OCI-LY1 (cell line): Measurements from ENCODE around the gene GRIP1.

Experiments
- H2AFZ ChIP-seq: fragments of 200-600 bp; sonication (generic), shearing (Covaris generic); 2 replicates; pipeline ENCODE4 v1.6.0; 2014; ENCODE audit warnings: antibody characterized with exemption, mild to moderate bottlenecking, low read length
- H3F3A ChIP-seq: fragments of 200-600 bp; sonication (generic), shearing (Covaris generic); 2 replicates; pipeline ENCODE4 v1.6.0; 2014; ENCODE audit warnings: mild to moderate bottlenecking, antibody characterized with exemption, low read length, moderate library complexity; ENCODE audit not compliant: insufficient read depth
- H3K27ac ChIP-seq: fragments of 200-600 bp; sonication (generic); 2 replicates; pipeline ENCODE4 v1.5.1; 2014; ENCODE audit warnings: low read length, mixed run types, mild to moderate bottlenecking, low read depth; ENCODE audit not compliant: poor library complexity, severe bottlenecking
- H3K27me3 ChIP-seq: fragments of 200-600 bp; sonication (generic); 2 replicates; pipeline ENCODE4 v1.6.0; 2014; ENCODE audit warnings: antibody characterized with exemption, mild to moderate bottlenecking, low read length, moderate library complexity; ENCODE audit not compliant: insufficient read depth
- H3K36me3 ChIP-seq: fragments of 200-600 bp; sonication (generic); 2 replicates; pipeline ENCODE4 v1.6.1; 2014; ENCODE audit warnings: mild to moderate bottlenecking, antibody characterized with exemption, low read length, moderate library complexity, mixed read lengths; ENCODE audit not compliant: insufficient read depth
- H3K4me1 ChIP-seq: fragments of 200-600 bp; sonication (generic); 2 replicates; pipeline ENCODE4 v1.5.1; 2014; ENCODE audit warnings: mild to moderate bottlenecking, low read length, moderate library complexity; ENCODE audit not compliant: insufficient read depth, severe bottlenecking
- H3K4me2 ChIP-seq: fragments of 200-600 bp; sonication (generic), shearing (Covaris generic); 2 replicates; pipeline ENCODE4 v1.6.1; 2014; ENCODE audit warnings: low read length
- H3K4me3 ChIP-seq: fragments of 200-600 bp; sonication (generic); 2 replicates; pipeline ENCODE4 v1.5.1; 2014; ENCODE audit warnings: low read length, low read depth, mild to moderate bottlenecking, mixed read lengths; ENCODE audit not compliant: poor library complexity, severe bottlenecking
- H3K79me2 ChIP-seq: fragments of 200-600 bp; shearing (Covaris generic); 2 replicates; pipeline ENCODE4 v1.6.1; 2016; ENCODE audit warnings: mixed run types, low read length, mixed read lengths; ENCODE audit not compliant: insufficient read depth
- H3K9ac ChIP-seq: fragments of 200-600 bp; sonication (generic), shearing (Covaris generic); 2 replicates; pipeline ENCODE4 v1.6.1; 2014; ENCODE audit warnings: mild to moderate bottlenecking, low read length, mixed read lengths
- H3K9me2 ChIP-seq: fragments of 200-600 bp; sonication (generic), shearing (Covaris generic); 2 replicates; pipeline ENCODE4 v1.6.1; 2014; ENCODE audit warnings: low read depth, mild to moderate bottlenecking, low read length, mixed read lengths
- H3K9me3 ChIP-seq: fragments of 200-600 bp; shearing (Covaris generic); 2 replicates; pipeline ENCODE4 v1.6.1; 2014; ENCODE audit warnings: low read length, mixed read lengths
- H4K20me1 ChIP-seq: fragments of 200-600 bp; sonication (generic), shearing (Covaris generic); 2 replicates; pipeline ENCODE4 v1.6.0; 2016; ENCODE audit warnings: mild to moderate bottlenecking, low read length; ENCODE audit not compliant: insufficient read depth
- CTCF ChIP-seq: fragments of 200-600 bp; sonication (generic), shearing (Covaris generic); IDR thresholded peaks from 2 replicates; pipeline ENCODE4 v1.5.1; 2017; ENCODE audit warnings: mild to moderate bottlenecking, antibody characterized with exemption, low read length, moderate library complexity, mixed read lengths
- EZH2 ChIP-seq: fragments of 200-600 bp; sonication (generic), shearing (Covaris generic); IDR thresholded peaks from 2 replicates; pipeline ENCODE4 v1.8.0; 2017; ENCODE audit warnings: borderline replicate concordance, mixed run types, mild to moderate bottlenecking, antibody characterized with exemption, low read length, moderate library complexity, mixed read lengths

The GRIP1 gene

GRCh38 chr12:66320996-66321395 is 357.9 kb downstream of the GRIP1 start:
- no peaks in the 10 kb centered on the region for H3K9me2 ChIP-seq
- H3K4me3 ChIP-seq, result no peak overlapping the region
- no peaks in the 10 kb centered on the region for H3K27me3 ChIP-seq
- H3K4me1 ChIP-seq, result no peaks in the 10 kb centered on the region
- no peaks in the 10 kb centered on the region for H4K20me1 ChIP-seq
- TF ChIP-seq EZH2 (no peak), CTCF (no peak)
- no peak overlapping the region for H3K4me2 ChIP-seq
- H3K79me2 ChIP-seq, result no peaks in the 10 kb centered on the region
- H3K9me3 ChIP-seq, result no peaks in the 10 kb centered on the region
- H2AFZ ChIP-seq, result no peak overlapping the region
- H3K9ac ChIP-seq, result no peak overlapping the region
- H3K27ac ChIP-seq, result no peak overlapping the region
- peaks cover 5% of the 10 kb centered on the region; the same call in 1 of the 2 replicates for H3K36me3 ChIP-seq
- H3F3A ChIP-seq, result no peaks in the 10 kb centered on the region

DNA sequence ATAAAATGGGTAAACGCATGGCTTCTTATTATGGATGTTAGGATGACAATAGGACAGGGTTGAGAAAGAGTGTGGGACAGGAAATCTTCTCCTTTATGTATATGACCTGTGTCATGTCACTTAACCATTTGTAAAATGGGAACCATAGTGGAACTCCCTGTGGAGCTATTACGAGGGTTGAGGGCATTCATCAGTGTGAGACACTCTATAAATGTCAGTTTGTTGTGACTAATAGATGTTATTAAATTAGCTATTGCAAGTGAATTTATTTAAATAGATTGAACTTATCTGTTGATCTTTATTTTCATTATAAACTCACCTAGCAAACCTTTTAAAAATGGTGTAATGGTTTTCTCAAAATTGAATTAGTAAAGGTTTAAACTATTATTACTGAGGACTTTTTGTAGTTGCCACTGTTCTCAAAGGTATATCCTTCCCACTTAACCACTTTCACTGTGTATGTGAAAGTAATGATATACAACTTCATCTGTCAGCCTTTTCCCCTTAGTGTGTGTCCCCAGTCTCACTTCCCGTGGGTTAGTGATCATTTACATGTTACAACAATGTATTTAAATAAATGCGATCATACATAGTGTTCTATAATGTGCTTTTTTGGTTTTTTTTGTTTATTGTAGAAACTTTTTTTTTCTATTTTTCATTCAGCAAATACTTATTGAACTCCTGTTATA is 359.5 kb downstream of the GRIP1 start:
- H3K9me3 ChIP-seq, result no peaks in the 10 kb centered on the region
- no peaks in the 10 kb centered on the region for H3K4me1 ChIP-seq
- H3K36me3 ChIP-seq, result 0 out of 2 replicates have a peak, but pooled peaks cover 4% of the 10 kb centered on the region
- H3K4me3 ChIP-seq, result no peak overlapping the region
- H3K4me2 ChIP-seq, result no peak overlapping the region
- no peak overlapping the region for H2AFZ ChIP-seq
- no peak overlapping the region for H3K27ac ChIP-seq
- no peak for TF ChIP-seq EZH2
- TF ChIP-seq CTCF, result no peak
- no peaks in the 10 kb centered on the region for H3K79me2 ChIP-seq
- H3K27me3 ChIP-seq, result no peaks in the 10 kb centered on the region
- no peaks in the 10 kb centered on the region for H3F3A ChIP-seq
- no peaks in the 10 kb centered on the region for H4K20me1 ChIP-seq
- H3K9ac ChIP-seq, result no peak overlapping the region
- no peaks in the 10 kb centered on the region for H3K9me2 ChIP-seq

DNA sequence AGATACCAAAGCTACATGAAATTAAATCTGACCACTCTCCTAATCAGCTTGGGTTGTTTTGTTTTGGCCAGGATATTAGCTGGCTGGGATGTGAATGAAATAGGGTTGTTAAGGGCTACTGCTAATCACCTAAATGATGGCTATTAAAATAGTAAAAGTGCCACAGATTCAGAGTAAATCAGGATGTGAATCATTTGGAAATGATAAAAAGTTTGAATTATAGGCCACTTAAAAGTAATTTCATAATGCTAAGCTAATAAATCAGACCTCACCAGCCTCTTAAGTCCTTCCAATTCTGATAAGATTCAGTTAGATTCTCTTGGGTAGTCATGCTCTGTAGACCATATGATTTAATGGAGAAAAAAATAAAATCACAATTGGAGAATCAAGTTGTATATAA is 364.6 kb downstream of the GRIP1 start:
- Histone ChIP-seq H2AFZ (no peak overlapping the region), H3K4me2 (no peak overlapping the region), H3K27me3 (no peaks in the 10 kb centered on the region), H3K4me1 (no peaks in the 10 kb centered on the region), H3K4me3 (no peak overlapping the region), H3K9me2 (no peaks in the 10 kb centered on the region), H3K9me3 (no peaks in the 10 kb centered on the region), H3F3A (no peaks in the 10 kb centered on the region), H3K79me2 (no peaks in the 10 kb centered on the region), H3K36me3 (peaks cover 13% of the 10 kb centered on the region; the same call in 1 of the 2 replicates), H3K9ac (no peak overlapping the region), H3K27ac (no peak overlapping the region), H4K20me1 (no peaks in the 10 kb centered on the region)
- TF ChIP-seq EZH2 (no peak), CTCF (no peak)
